Measurements from ENCODE around the gene SUGCT.

DNA sequence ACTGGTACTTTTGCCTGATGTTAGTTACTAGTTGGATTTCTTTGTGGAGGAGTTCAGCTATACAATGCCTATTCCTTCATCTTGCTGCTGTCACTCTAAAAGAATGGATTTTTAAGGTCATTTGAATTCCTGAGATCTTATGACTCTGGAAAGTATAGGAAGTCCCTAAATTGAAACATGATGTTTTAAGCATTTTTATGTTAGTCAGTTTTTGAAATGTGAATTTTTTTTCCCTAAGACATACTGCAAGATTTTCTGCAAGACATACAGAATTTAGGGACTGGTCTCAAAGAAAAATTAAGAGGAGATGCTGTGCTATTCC, 355.8 kb downstream of the SUGCT start:
- TF ChIP-seq, protein P1, sequence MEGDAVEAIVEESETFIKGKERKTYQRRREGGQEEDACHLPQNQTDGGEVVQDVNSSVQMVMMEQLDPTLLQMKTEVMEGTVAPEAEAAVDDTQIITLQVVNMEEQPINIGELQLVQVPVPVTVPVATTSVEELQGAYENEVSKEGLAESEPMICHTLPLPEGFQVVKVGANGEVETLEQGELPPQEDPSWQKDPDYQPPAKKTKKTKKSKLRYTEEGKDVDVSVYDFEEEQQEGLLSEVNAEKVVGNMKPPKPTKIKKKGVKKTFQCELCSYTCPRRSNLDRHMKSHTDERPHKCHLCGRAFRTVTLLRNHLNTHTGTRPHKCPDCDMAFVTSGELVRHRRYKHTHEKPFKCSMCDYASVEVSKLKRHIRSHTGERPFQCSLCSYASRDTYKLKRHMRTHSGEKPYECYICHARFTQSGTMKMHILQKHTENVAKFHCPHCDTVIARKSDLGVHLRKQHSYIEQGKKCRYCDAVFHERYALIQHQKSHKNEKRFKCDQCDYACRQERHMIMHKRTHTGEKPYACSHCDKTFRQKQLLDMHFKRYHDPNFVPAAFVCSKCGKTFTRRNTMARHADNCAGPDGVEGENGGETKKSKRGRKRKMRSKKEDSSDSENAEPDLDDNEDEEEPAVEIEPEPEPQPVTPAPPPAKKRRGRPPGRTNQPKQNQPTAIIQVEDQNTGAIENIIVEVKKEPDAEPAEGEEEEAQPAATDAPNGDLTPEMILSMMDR (IDR thresholded peaks at IDR 0.05) = no peak
- no peak for TF ChIP-seq POLR2AphosphoS5 (IDR thresholded peaks at IDR 0.05)
